Fibroblast of lung (primary cell): Measurements from ENCODE around the gene TYW1.

Source experiments
- CTCF ChIP-seq, 2 donors: IDR thresholded peaks in 1 of 2; conservative IDR thresholded peaks in 1 of 2; 1 replicate in 1 of 2; 2 replicates in 1 of 2; pipeline ENCODE4 v1.5.1; 2011 to 2012; ENCODE audit warnings: low read length in 2 of 2, control low read depth in 1 of 2, inconsistent platforms in 1 of 2, low read depth in 1 of 2, mild to moderate bottlenecking in 1 of 2
- EZH2 ChIP-seq: IDR thresholded peaks from 2 replicates; pipeline ENCODE4 v1.5.1; 2012; ENCODE audit warnings: low read length, control low read depth, mild to moderate bottlenecking; ENCODE audit errors: missing control alignments

DNA sequence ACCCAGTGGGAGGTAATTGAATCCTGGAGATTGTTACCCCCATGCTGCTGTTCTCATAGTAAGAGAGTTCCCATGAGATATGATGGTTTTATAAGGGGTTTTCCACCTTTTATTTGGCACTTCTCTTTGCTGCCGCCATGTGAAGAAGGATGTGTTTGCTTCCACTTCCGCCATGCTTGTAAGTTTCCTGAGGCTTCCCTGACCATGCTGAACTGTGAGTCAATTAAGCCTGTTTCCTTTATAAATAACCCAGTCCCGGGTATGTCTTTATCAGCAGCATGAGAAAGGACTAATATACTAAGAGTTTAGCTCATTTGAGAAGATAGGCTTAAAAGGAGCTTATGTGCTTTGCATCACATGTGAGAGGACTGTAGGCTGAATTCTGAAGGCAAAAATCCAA, 46.3 kb upstream of the TYW1 start:
- TF ChIP-seq CTCF (conservative IDR thresholded peaks at IDR 0.05 in 1 of 2, IDR thresholded peaks at IDR 0.05 in 1 of 2; ENCODE audit: low read depth in 1 of 2, low read length in 2 of 2): no peak
- no peak for TF ChIP-seq EZH2
